Mammary epithelial cell (primary cell): ENCODE data around the gene MRFAP1L1.

Experiments used
- CTCF ChIP-seq, 2 donors: IDR thresholded peaks in 1 of 2; conservative IDR thresholded peaks in 1 of 2; 2 replicates each; pipeline ENCODE4 v1.5.1; 2011 to 2012; ENCODE audit warnings: inconsistent platforms in 2 of 2, low read length in 2 of 2, mild to moderate bottlenecking in 2 of 2, control low read depth in 1 of 2, low read depth in 1 of 2; ENCODE audit not compliant: insufficient read depth in 1 of 2; ENCODE audit errors: extremely low read depth in 1 of 2
- EZH2 ChIP-seq: IDR thresholded peaks from 2 replicates; pipeline ENCODE4 v1.6.1; 2012; ENCODE audit warnings: low read length, inconsistent platforms, borderline replicate concordance

- TF ChIP-seq CTCF (conservative IDR thresholded peaks at IDR 0.05 in 1 of 2, IDR thresholded peaks at IDR 0.05 in 1 of 2; ENCODE audit: extremely low read depth in 1 of 2, insufficient read depth in 1 of 2, low read depth in 1 of 2, low read length in 2 of 2): no peak
- TF ChIP-seq EZH2: no peak
These were observed 45.6 kb upstream of the MRFAP1L1 start for GRCh38 chr4:6755088-6755753.
